Neural cell (in vitro differentiated cells): ENCODE results near the gene TRAPPC1.

Experiments used
- RAD21 ChIP-seq: fragments of 450-650 bp; conservative IDR thresholded peaks from 2 replicates; pipeline ENCODE4 v1.6.1; 2014; ENCODE audit warnings: antibody characterized with exemption, mild to moderate bottlenecking, moderate library complexity
- TF ChIP-seq, protein P1 (sequence below): fragments of 450-650 bp; IDR thresholded peaks from 2 replicates; pipeline ENCODE4 v1.5.1; 2014; ENCODE audit warnings: antibody characterized with exemption, mild to moderate bottlenecking, moderate library complexity; ENCODE audit not compliant: poor library complexity, severe bottlenecking

DNA sequence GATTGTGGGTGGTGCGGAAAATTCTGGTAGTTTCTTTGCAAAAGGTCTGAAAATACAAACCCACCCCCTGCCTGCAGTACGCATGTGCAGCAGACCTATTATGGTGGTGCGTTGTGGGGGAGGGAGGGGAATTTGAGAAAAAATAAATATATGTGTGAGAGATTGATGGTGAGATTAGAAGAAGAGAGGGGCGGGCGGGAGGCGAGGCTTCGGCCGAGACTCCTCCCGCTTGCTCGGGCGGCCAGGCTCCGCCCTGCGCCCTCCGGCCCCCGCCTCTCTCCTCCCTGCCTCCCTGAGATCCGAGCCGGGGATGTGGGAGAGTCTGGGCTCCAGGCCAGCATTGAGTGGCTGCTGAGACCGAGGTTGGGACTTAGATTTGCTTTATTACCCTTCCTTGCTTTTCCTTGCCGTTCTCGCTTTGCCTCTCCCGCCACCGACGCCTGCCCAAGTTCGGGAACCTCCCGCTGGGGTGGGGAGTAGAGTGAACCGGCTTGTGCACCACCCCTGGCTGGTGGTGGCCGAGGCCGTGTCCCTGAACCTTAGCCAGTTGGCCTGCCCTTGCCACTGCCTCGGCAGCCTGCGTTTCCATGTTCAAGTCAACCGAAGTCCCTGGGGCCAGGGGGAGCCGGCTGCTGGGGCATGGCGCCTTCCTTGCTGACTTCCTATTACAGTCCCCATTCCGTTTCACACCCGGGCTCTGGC is 44.1 kb downstream of the TRAPPC1 start:
- TF ChIP-seq, protein P1, sequence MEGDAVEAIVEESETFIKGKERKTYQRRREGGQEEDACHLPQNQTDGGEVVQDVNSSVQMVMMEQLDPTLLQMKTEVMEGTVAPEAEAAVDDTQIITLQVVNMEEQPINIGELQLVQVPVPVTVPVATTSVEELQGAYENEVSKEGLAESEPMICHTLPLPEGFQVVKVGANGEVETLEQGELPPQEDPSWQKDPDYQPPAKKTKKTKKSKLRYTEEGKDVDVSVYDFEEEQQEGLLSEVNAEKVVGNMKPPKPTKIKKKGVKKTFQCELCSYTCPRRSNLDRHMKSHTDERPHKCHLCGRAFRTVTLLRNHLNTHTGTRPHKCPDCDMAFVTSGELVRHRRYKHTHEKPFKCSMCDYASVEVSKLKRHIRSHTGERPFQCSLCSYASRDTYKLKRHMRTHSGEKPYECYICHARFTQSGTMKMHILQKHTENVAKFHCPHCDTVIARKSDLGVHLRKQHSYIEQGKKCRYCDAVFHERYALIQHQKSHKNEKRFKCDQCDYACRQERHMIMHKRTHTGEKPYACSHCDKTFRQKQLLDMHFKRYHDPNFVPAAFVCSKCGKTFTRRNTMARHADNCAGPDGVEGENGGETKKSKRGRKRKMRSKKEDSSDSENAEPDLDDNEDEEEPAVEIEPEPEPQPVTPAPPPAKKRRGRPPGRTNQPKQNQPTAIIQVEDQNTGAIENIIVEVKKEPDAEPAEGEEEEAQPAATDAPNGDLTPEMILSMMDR, result no peak
- TF ChIP-seq RAD21, result no peak
